HG03354 (cell line): ENCODE data around the gene EPHB1.

Experiments
- ATAC-seq: cut with Tn5 transposase; IDR thresholded peaks from one replicate; pipeline ENCODE4 v1.9.1; 2021; ENCODE audit warnings: mild to moderate bottlenecking; ENCODE audit not compliant: unreplicated experiment, poor library complexity, severe bottlenecking

Gene EPHB1

DNA sequence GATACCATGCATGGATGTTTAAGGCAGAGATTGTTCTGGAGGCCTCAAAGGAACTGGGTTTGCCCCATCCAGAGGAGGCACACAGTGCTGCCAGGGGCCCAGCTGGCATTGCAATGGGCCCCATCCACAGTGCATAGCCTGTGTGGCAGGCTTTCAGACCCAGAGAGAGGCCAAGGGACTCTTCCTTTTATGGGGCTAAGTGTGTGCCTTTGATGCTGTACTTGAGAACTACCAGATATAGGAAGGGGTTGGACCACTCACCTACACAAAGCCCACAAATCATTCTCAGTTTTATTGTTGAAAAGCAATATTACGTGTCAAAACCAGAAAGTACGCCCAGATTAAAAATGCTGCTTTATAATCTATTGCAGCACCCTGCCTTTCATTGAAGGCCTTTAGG is 134.9 kb downstream of the EPHB1 start:
- no peak for ATAC-seq

DNA sequence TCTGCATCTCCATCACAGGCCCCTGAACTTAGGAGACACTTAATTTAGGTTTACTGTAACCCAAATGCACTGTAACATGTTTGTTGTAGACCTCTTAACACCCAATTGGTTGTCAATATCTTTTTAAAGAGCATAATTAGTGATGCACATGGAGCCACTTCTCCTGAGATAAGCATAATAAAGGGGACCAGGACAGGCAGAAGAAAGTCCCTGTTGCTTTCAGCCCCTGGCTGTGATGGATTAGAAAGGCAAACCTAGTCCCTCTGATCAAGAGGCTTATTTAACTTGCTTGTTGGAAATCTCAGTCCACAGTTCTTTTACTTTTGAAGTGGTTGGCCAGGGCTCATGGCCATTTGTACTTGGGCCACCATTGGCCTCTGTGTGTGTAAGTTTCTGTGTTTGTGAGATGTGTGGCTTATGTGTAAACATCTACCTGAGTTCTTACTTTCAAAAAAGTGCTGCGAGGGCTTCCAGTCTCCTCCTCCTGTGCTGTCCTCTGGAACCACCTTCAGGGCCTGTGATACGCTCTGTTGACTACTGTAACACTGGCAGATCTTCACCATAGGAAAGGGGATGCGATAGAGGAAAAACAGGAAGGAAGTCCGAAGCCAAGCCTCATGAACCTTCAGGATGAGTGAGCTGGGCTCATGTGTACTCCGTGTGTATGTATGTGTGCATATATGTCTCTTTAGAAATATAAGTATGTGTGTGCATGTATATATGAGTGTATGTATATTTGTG is 136.2 kb downstream of the EPHB1 start:
- ATAC-seq, result no peak

DNA sequence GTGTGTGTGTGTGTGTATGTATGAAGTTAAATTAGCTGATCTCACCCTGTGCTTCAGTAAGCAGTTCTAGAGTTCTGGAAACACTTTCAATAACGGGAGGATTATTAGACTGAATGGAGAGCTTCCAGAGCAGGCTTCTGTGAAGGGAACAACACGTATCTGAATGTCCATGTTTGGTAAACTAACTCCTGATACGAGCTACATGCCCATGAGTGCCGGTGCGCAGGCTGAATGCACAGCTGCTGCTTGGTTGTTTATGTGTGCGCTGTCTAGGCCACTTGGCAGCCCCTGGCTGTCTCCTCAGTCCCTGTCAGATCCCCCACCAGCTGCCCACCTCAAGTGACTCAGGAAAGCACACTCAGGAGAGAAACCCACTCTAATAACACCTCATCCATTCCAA is 137.0 kb downstream of the EPHB1 start:
- no peak for ATAC-seq

DNA sequence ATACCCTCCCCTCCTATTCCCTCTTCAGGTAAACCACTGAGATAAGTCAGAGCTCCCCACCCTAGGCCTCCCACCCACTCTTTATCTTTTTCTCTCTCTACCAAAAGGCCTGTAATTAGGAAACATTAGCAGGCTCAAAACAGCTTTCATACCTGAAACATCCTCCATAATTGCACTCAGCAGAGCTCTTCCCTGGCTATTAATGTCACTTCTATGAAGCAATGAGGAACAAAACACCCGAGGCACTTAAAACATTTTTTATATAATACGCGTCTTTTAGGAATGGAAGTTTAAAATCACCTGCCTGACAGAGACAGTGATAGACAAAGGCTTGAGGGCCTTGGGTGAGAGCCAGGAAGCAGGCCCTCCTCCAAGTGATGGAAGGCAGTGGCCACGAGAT is 138.9 kb downstream of the EPHB1 start:
- no peak for ATAC-seq

DNA sequence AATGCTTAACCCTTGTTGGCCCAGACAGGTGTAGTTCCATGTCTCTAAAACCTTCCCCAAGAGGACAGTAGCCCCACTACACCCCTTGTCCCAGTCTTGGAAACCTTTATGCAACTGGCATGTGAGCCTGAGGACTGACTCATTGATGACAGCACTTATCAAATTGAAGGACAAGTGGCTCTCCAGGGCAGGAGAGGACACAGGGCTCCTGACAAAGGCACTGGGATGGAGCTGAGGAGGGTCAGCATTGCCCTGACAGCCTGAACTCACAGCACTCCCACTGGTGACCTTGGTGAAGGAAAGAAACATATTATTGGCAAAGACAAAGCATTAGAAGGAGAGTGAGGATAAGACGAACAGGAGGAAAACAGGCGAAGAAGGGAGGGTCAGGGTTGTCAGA is 139.9 kb downstream of the EPHB1 start:
- ATAC-seq, result no peak

DNA sequence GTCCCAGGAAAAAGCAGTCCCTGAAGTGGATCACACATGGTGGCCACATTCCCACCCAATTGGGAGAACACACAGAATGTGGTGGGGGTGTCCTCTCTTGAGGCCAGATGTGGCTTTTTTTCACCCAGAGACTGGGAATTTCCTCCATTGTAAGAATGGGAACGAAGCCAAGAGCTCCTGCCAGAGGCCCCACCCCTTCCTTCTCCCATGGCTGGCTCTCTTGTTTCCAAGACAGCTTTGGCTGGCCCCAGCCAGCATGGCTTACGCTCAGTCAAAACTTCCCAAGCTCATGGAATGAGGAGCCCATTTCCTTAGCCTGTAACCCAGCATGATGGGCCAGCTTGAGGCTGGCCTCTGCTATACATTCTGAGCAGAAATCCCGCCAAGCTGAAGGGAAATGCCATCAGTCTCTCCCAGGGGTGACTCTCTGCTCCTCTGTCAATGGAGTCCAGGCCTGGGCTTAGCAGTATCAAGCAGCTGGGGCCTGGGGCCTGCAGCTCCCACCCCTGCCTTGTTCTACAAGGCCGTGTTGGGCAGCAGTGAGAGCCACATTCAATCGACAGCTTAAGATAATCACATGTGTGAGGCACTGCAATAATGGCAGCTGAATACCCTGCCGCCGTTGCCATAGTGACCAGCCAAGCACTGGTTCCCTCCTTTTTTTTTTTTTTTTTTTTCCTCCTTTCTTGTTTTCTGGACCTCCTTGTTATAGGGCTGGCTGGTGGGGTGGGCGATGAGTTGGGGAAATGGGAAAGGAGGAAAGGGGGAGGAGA is 142.4 kb downstream of the EPHB1 start:
- ATAC-seq, result no peak

DNA sequence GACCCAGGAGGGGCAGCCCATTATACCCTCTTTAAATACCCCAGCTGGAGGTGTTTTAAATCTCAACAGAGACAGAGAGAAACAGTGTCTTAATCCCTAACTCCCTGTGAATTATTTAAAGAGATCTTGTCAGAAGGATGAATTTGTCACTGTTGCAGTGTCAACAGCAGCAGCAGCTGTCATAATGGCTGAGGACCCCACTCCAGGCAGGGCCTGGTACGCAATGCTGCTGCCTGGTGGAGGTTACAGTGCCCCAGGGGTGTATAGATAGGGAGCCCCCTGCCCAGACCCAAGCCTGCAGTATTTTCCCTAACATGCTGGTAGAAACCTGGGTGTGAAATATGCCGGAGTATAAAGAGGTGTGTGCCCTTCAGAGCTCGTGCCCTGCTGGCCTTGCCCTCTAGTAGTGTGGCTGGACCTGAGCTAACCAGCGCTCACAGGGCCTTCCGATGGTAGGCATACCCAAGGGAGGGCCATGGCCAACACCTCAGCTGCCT is 143.0 kb downstream of the EPHB1 start:
- ATAC-seq, result no peak

DNA sequence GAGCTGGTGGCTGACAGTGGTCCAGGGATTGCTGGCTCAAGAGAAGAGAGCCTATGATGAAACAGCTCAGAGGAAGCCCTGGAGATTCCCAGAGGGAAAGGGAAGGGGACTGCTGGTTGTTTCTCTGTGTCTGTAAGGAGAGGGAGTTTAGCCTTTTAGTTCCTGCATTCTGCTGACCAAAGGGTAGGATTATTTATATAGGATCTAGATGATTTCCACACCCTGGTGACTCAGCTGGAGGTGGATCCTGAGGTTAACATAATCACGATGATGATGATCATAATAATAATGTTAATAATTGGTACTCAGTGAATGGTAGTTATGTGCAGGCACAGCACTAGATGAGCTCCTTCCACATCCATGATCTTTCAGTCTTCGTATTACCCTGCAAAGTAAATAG is 144.9 kb downstream of the EPHB1 start:
- ATAC-seq, result no peak

DNA sequence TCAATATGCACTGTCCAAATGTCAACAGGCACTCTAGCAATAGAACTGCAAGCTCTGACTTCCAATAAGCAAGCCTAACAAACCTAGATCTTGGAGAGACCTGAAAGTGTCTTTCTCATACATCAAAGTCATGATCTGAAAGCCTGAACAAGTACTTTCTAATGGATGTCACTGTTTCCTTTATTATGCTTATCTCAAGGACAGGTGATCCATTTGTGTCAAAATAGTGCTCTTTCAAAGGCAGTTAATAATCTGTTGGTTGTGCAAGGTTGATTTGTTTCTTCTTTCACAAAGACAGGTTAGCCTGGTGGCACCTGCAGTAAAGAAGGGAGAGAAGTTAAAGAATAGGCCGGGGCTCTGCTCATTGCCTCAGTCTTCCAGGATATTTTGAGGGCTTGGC is 146.8 kb downstream of the EPHB1 start:
- no peak for ATAC-seq

DNA sequence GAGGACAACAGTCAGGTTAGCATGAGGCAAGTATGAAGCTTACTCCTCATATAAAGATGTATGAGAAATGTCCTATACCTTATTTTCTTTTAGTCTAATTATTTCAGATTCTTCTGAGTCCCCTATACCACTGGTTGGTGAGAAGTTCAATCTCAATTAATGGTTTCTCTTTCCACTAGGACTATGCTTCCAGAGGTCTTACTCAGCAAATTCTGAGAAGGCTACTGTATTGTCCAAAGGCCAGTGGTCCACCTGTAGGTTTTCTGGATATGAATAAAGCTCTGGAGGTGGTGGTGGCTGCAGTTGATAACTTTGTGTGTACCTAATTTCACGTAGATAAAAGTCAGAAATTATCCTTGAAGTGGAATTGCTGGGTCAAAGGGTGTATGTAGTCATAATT is 149.4 kb downstream of the EPHB1 start:
- no peak for ATAC-seq

DNA sequence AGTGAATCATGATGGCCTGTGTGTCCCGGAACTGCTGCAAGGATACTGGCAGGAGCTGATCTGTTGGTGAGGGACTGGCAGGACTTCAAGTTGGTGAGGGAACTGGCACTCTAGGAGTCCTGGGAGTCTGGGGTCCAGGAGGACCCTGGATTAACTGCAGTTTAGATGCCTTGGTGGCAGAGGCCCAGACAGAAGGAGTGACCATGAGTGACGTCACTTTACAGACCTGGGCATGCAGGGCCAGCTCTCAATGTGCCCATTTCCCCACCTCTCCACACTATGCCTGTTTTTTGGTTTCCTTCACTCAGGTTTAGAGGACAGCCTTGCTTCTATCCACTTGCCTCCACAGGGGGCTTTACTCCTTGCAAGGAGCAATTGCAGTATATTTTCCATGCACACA is 154.1 kb downstream of the EPHB1 start:
- ATAC-seq, result no peak

DNA sequence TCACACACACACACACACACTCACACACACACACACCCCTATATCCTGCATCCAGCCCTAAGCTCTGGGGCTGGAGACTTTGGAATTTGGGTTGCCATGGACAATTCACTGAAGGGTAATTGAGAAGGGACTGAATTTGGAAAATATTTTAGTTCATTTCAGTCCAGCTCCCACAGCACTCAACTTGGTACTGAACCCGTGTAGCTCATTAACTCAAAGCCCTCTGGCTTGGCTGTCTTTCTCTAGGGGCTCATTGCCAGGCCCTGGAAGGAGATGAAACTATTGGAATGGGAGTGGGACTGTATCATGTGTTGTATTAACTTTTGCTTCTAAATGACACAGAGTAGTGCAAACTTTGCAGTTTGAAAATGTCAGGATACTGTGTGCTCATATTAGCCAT is 157.3 kb downstream of the EPHB1 start:
- no peak for ATAC-seq

DNA sequence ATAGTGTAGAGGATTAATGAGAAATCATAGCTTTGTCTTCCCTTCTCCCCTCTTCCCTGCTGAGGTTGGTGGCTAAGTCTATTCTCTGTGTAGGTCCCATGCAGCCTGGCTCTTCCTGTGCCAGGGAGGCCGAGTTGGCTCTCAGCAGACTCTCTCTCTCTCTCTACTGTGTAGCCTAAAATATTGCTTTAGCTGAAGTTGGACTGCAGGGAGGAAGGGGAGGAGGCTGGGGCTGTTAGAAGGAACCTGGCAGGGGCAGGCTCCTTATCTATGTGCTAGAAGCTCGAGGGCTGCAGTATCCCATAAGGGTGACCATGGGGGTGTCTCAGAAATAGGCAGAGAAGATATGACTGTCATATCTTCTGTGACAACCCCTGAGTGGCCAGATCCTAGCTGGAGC is 160.8 kb downstream of the EPHB1 start:
- ATAC-seq, result peak; percentile 31

DNA sequence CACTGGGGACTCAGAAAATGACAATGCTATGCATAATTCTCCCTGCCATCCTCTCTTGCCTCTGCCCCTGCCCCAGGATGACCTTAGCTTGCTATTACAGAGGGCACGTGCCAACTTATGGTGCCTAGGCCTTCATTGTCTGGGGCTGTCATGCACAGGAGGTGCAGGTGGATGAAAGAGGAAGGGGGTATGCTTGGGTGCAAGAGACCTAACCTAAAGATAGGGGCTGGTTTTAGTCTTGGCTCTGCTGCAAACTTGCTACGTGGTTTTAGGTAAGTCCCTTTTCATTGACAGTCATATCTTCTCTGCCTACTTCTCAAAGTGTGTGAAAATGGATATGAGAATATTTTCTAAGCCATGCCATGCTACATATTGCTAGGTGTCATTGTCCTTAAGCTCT is 161.3 kb downstream of the EPHB1 start:
- peak; percentile 55 for ATAC-seq

DNA sequence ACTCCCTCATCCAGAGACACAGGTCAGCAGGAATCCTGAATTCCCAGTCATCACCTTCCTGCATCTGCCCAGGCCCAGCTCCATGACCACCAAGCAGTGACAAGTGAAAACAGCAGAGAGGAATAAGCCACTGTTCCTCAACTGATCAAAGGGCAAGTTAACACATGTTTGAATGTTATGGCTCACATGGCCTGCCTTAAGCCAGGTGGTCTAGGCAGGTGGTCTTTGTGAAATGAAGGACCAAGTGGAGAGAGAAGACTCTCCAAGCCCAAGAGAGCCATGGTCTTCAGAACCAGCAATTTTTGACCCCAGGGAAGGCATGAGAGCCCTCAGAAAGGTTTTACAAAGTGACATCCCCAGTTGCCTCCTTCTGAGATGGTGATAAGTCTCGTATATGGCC is 161.8 kb downstream of the EPHB1 start:
- ATAC-seq, result no peak

DNA sequence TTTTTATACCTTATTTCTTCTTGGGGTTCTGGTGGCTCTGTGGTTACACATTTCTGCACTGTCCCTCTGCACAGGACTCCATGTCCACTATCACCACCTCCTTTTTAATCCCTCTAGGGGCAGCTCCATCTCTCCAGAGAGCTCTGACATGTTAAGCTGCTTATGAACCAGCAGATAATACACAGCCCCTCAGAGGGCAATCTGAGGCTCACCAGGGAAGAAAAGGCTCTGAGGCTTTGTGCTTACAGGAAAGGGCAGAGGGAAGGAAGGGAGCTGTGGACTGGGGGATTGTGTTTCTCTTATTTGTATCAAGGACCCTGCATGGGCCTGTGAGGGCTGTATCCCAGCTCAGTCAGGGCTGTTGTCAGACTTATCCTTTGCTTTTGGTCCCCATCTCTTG is 164.5 kb downstream of the EPHB1 start:
- no peak for ATAC-seq

DNA sequence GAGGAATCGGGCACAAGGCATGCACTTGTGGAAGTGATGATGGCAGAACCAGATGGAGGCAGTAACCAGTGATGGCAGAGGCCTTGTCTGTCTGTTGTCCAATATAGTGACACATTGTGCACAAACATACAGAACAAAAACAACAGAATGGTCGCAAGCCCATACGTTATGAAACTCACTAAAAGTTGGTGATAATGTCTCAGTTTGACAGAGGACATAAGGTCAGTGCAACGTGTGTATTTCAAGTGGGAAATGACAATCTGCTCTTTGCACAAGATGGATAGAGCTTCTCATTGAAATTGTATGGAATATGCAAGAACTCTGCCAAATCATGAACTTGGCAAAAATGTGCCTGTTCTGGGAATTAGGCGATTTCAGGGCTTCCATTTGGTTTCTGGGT is 169.2 kb downstream of the EPHB1 start:
- ATAC-seq, result no peak

DNA sequence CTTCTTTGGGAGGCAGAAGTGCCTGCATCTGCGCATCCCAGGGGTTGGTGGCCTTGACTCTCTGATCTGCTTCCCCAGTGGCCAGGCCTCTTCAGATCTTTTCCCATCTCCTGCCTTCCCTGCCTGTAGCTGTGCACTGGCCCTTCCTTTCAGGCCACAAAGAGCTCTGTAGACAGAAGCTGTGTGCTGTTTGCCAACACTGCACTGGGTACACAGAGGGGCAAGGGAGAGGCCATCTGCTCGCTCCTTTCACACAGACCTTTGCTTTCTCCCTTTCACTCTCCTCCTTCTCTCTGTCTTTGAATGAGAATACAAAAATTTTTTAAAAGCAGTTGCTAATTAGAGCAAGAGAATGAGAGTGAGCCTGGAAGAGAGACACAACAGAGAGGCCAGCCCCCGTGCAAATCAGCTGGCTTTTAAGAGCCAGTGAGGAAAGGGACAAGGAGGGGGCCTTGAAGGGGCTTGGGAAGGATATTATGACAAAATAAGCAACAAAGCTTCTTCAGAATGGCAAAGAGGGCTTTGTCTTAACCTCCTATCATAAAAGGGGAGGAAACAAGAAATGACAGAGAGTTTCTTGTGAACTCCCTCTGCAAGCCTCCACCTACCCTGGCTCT is 170.9 kb downstream of the EPHB1 start:
- ATAC-seq, result no peak

DNA sequence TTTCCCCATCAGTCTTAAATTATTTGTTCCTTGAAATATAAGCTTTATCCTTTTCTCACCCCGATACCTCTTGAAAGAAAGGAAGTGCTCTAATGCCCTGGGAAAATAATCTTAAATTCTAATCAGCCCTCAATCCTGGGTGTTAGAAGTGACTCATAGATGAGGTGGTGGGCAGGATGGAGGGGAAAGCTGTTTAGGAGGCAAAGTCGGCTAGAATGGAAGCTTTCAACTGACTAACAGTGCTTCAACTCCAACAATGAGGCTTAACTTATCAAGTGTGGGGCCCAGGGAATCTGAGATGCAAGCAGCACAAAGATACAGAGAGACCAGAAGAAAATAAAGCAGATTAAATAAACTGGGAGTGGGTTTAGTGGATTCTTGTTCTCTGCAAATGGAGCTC is 175.8 kb downstream of the EPHB1 start:
- ATAC-seq, result no peak

DNA sequence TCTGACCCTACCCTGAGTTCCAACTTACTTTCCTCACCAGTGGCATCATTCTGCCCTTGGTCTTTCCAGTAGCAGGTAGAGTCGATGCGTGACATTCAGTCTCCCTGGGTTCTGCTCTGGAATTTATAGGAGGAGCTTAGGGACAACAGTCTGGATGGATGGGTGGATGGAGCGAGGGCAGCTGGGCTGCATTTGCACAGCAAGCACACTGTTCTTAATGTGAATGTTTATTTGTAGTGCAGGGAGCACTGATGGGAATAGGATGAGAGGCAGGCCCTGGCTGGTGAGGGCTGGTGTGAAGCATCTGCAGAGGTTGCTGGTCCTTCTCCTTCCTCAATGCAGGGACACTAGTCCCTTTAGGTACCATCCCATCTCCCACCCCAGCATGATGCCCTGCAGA is 176.2 kb downstream of the EPHB1 start:
- no peak for ATAC-seq

DNA sequence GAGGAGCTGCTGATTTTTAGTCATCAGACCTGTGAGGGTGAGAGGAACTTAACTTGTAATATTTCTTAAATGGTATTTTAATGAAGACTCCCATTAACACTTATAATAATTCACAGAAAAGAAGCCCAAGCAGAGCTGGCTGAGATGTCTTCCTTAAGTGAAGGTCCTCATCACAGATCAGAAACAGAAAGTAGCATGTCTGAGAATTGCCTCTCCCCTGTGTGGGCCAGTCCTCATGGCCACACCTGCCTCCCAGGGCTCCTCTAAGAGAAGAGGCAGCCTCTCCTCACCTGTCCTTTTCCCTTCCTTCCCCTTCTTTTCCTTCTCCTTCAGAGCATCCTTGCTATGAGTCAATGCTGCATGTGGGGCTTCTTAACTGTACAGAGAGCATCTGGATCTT is 176.8 kb downstream of the EPHB1 start:
- peak; percentile 51 for ATAC-seq
